Prostate gland (tissue), 2 donors: ENCODE results near the gene RAVER1. TPM values are rescaled to one million over a fixed set of nuclear protein-coding genes. Genes with fewer than 3 reads are reported as not detected.

Experiments
- DNase-seq: peaks from one replicate; pipeline ENCODE4 v3.0.0-alpha.2; 2019; ENCODE audit warnings: low spot score
- H3K27ac ChIP-seq, 2 donors: fragments of 200-600 bp; sonication (generic); 2 replicates each; pipeline ENCODE4 v1.5.1; 2017 to 2019
- H3K27me3 ChIP-seq: fragments of 200-600 bp; sonication (generic); replicated peaks from 2 replicates; pipeline ENCODE4 v1.5.1; 2019; ENCODE audit not compliant: insufficient read depth
- H3K36me3 ChIP-seq, 2 donors: fragments of 200-600 bp; sonication (generic); 1 replicate in 1 of 2; 2 replicates in 1 of 2; pipeline versions ENCODE4 v1.5.1 to v1.8.1; 2017 to 2019
- H3K4me1 ChIP-seq: fragments of 200-600 bp; sonication (generic); replicated peaks from 2 replicates; pipeline ENCODE4 v1.5.1; 2019
- H3K4me3 ChIP-seq, 2 donors: fragments of 200-600 bp; sonication (generic); 2 replicates each; pipeline ENCODE4 v1.5.1; 2017 to 2019
- H3K9me3 ChIP-seq: fragments of 200-600 bp; sonication (generic); 2 replicates; pipeline ENCODE4 v1.5.1; 2017
- CTCF ChIP-seq, 4 experiments: fragments of 200-600 bp in 2 of 4; fragments of 450-650 bp in 2 of 4; sonication (generic) in 2 of 4; IDR thresholded peaks; 1 replicate in 3 of 4; 2 replicates in 1 of 4; pipeline ENCODE4 v1.5.1; 2016 to 2019; ENCODE audit warnings: antibody characterized with exemption in 4 of 4, mild to moderate bottlenecking in 2 of 4, moderate library complexity in 2 of 4
- POLR2A ChIP-seq: fragments of 450-650 bp; IDR thresholded peaks from one replicate; pipeline ENCODE4 v1.6.1; 2016; ENCODE audit warnings: antibody characterized with exemption, mild to moderate bottlenecking
- POLR2AphosphoS5 ChIP-seq: sonication (generic); formaldehyde crosslinking; IDR thresholded peaks from one replicate; pipeline ENCODE4 v1.6.1; 2017; ENCODE audit warnings: antibody characterized with exemption
- WGBS: methylation state at CpG from one replicate; pipeline ENCODE4 v1.1.5; 2018; 5-methylcytosine and 5-hydroxymethylcytosine counted together
- intact Hi-C: fragments of 100-400 bp; cut with DNase I; formaldehyde crosslinking; loops from one replicate; pipeline ENCODE4 v1.14.2; 2022
- total RNA-seq, 2 donors: library from RNA; depleted of rRNA; stranded (reverse); fragments of >200 nt; gene quantifications; one replicate each; pipeline ENCODE4 v1.1.0, GENCODE V29; 2016

Gene RAVER1
- total RNA-seq, 2 donors from 2014 or later = 50.2 to 53.2 TPM

- no peak for DNase-seq
- TF ChIP-seq POLR2AphosphoS5 (no peak), CTCF (IDR thresholded peaks at IDR 0.05) (no peak), POLR2A (no peak)
- no peak overlapping the region for H3K27ac ChIP-seq
- H3K4me3 ChIP-seq = peak overlapping the region in 1 of 2 donors; percentile 1
- no peaks in the 10 kb centered on the region for H3K36me3 ChIP-seq
- intact Hi-C loops = no loop called here
- no peaks in the 10 kb centered on the region for H3K9me3 ChIP-seq
- peaks cover 46% of the 10 kb centered on the region for H3K27me3 ChIP-seq
- WGBS = 6% methylated on average over 44 of the region's 48 CpGs
- peaks cover 3% of the 10 kb centered on the region for H3K4me1 ChIP-seq
Observed at GRCh38 chr19:10295305-10295846, 38.0 kb downstream of the RAVER1 start.

GRCh38 chr19:10294368-10294697, 39.0 kb downstream of the RAVER1 start:
- Histone ChIP-seq H3K27me3 (peaks cover 51% of the 10 kb centered on the region), H3K4me1 (peaks cover 5% of the 10 kb centered on the region), H3K27ac (no peak overlapping the region), H3K36me3 (no peaks in the 10 kb centered on the region), H3K4me3 (no peak overlapping the region), H3K9me3 (no peaks in the 10 kb centered on the region)
- TF ChIP-seq POLR2AphosphoS5 = no peak
- whole genome bisulfite sequencing = 14% methylated on average over 17 of the region's 25 CpGs
- intact Hi-C loops = no loop called here
- DNase-seq = no peak

GRCh38 chr19:10293637-10294367, 39.5 kb downstream of the RAVER1 start:
- H3K9me3 ChIP-seq = no peaks in the 10 kb centered on the region
- intact Hi-C loops = no loop called here
- 10% methylated on average over 39 of the region's 49 CpGs for WGBS
- TF ChIP-seq POLR2A (no peak), POLR2AphosphoS5 (no peak), CTCF (IDR thresholded peaks at IDR 0.05) (no peak)
- H3K4me1 ChIP-seq = peaks cover 5% of the 10 kb centered on the region
- DNase-seq = no peak
- peaks cover 56% of the 10 kb centered on the region for H3K27me3 ChIP-seq
- H3K36me3 ChIP-seq = no peaks in the 10 kb centered on the region
- no peak overlapping the region for H3K27ac ChIP-seq
- no peak overlapping the region for H3K4me3 ChIP-seq

- H3K4me3 ChIP-seq = peak overlapping the region; percentile 10 to 17
- no peak overlapping the region for H3K27ac ChIP-seq
- 9% methylated on average over 56 of the region's 56 CpGs for WGBS
- H3K9me3 ChIP-seq = no peaks in the 10 kb centered on the region
- H3K27me3 ChIP-seq = peaks cover 56% of the 10 kb centered on the region
- intact Hi-C loops = no loop called here
- no peak for DNase-seq
- H3K4me1 ChIP-seq = peaks cover 5% of the 10 kb centered on the region
- no peaks in the 10 kb centered on the region for H3K36me3 ChIP-seq
- no peak for TF ChIP-seq CTCF (IDR thresholded peaks at IDR 0.05)
- no peak for TF ChIP-seq POLR2A
- TF ChIP-seq POLR2AphosphoS5 = no peak
Observed at GRCh38 chr19:10292789-10293636, 40.3 kb downstream of the RAVER1 start.

- Histone ChIP-seq H3K9me3 (no peaks in the 10 kb centered on the region), H3K27me3 (peaks cover 57% of the 10 kb centered on the region), H3K4me1 (peaks cover 5% of the 10 kb centered on the region), H3K4me3 (peak overlapping the region; percentile 10 to 23), H3K27ac (no peak overlapping the region), H3K36me3 (no peaks in the 10 kb centered on the region)
- TF ChIP-seq POLR2A = no peak
- no peak for TF ChIP-seq CTCF (IDR thresholded peaks at IDR 0.05)
- no peak for TF ChIP-seq POLR2AphosphoS5
- 1% methylated on average over 45 of the region's 45 CpGs for WGBS
- peak; percentile 58 for DNase-seq
- intact Hi-C loops = no loop called here
Observed at GRCh38 chr19:10292206-10292788, 41.0 kb downstream of the RAVER1 start.
